SK-N-SH (cell line): ENCODE results near the gene PCSK7. TPM values are rescaled to one million over a fixed set of nuclear protein-coding genes. Genes with fewer than 3 reads are reported as not detected.

ENCODE experiments used
- CTCF ChIA-PET: fragments of 300-600, 350-600 bp; formaldehyde crosslinking; extraction: SDS; loops from one replicate; lab custom pipeline; 2021; lab: Yijun Ruan, JAX
- POLR2A ChIA-PET: fragments of 350-600 bp; sonication (Branson Sonifier 250); formaldehyde crosslinking; extraction: SDS; loops from one replicate; lab custom pipeline; 2020; ENCODE audit warnings: antibody characterized with exemption, inconsistent platforms; lab: Yijun Ruan, JAX
- DNase-seq: peaks from one replicate; pipeline ENCODE4 v3.0.0; 2012
- H2AFZ ChIP-seq: fragments of 200-600 bp; sonication (generic); 2 replicates; pipeline ENCODE4 v1.8.1; 2016; ENCODE audit warnings: antibody characterized with exemption, mild to moderate bottlenecking, low read depth
- H3F3A ChIP-seq: fragments of 200-600 bp; sonication (generic); replicated peaks from 2 replicates; pipeline ENCODE3; 2016; ENCODE audit warnings: antibody characterized with exemption, mild to moderate bottlenecking; ENCODE audit not compliant: insufficient read depth
- H3K27ac ChIP-seq, 2 experiments: fragments of 200-500 bp in 1 of 2; fragments of 200-600 bp in 1 of 2; sonication (Bioruptor generic) in 1 of 2; sonication (generic), shearing (Covaris generic) in 1 of 2; 2 replicates each; pipeline versions ENCODE4 v1.5.1 to v1.6.1; 2014 to 2016; ENCODE audit warnings: low read depth in 2 of 2, inconsistent platforms in 1 of 2, low read length in 1 of 2, mild to moderate bottlenecking in 1 of 2, mixed read lengths in 1 of 2
- H3K27me3 ChIP-seq: fragments of 200-600 bp; sonication (generic), shearing (Covaris generic); 2 replicates; pipeline ENCODE4 v1.6.1; 2016; ENCODE audit warnings: mixed run types; ENCODE audit not compliant: insufficient read depth
- H3K36me3 ChIP-seq, 2 experiments: fragments of 200-500 bp in 1 of 2; fragments of 200-600 bp in 1 of 2; sonication (Bioruptor generic) in 1 of 2; sonication (generic) in 1 of 2; replicated peaks in 1 of 2; 2 replicates each; pipeline versions ENCODE3 to v1.5.1; 2014 to 2016; ENCODE audit warnings: low read length in 1 of 2, mild to moderate bottlenecking in 1 of 2; ENCODE audit not compliant: insufficient read depth in 2 of 2, control insufficient read depth in 1 of 2
- H3K4me1 ChIP-seq, 2 experiments: fragments of 200-500 bp in 1 of 2; fragments of 200-600 bp in 1 of 2; sonication (Bioruptor generic) in 1 of 2; sonication (generic), shearing (Covaris generic) in 1 of 2; 2 replicates each; pipeline versions ENCODE4 v1.5.1 to v1.6.1; 2014 to 2016; ENCODE audit warnings: low read depth in 1 of 2, low read length in 1 of 2, mixed run types in 1 of 2; ENCODE audit not compliant: insufficient read depth in 2 of 2, control insufficient read depth in 1 of 2
- H3K4me2 ChIP-seq: fragments of 200-600 bp; sonication (generic), shearing (Covaris generic); 2 replicates; pipeline ENCODE4 v1.6.1; 2017; ENCODE audit warnings: mixed run types
- H3K4me3 ChIP-seq, 2 experiments: fragments of 200-500 bp in 1 of 2; fragments of 200-600 bp in 1 of 2; sonication (Bioruptor generic) in 1 of 2; sonication (generic), shearing (Covaris generic) in 1 of 2; 2 replicates each; pipeline versions ENCODE4 v1.5.1 to v1.8.1; 2014 to 2016; ENCODE audit warnings: low read depth in 2 of 2, inconsistent platforms in 1 of 2, low read length in 1 of 2, mild to moderate bottlenecking in 1 of 2, mixed read lengths in 1 of 2, moderate library complexity in 1 of 2
- H3K79me2 ChIP-seq: fragments of 200-600 bp; sonication (generic); 2 replicates; pipeline ENCODE4 v1.8.1; 2017; ENCODE audit warnings: mild to moderate bottlenecking; ENCODE audit not compliant: insufficient read depth
- H3K9ac ChIP-seq: fragments of 200-600 bp; sonication (generic); 2 replicates; pipeline ENCODE4 v1.6.1; 2017; ENCODE audit warnings: mixed run types
- H3K9me2 ChIP-seq: fragments of 200-600 bp; sonication (generic); 2 replicates; pipeline ENCODE4 v1.6.1; 2017; ENCODE audit warnings: mixed run types
- H3K9me3 ChIP-seq: fragments of 200-600 bp; sonication (generic); 2 replicates; pipeline ENCODE4 v1.6.1; 2017; ENCODE audit warnings: mixed run types, mild to moderate bottlenecking, moderate library complexity
- H4K20me1 ChIP-seq: fragments of 200-600 bp; sonication (generic); 2 replicates; pipeline ENCODE4 v1.6.1; 2017; ENCODE audit warnings: mild to moderate bottlenecking, mixed run types; ENCODE audit not compliant: insufficient read depth
- EZH2phosphoT487 ChIP-seq: fragments of 200-600 bp; sonication (generic); IDR thresholded peaks from 2 replicates; pipeline ENCODE4 v1.6.1; 2017; ENCODE audit warnings: low read depth, mixed run types, mild to moderate bottlenecking, antibody characterized with exemption, moderate library complexity, borderline replicate concordance
- FOSL2 ChIP-seq: IDR thresholded peaks from 2 replicates; pipeline ENCODE4 v1.4.0; 2012; ENCODE audit warnings: low read depth, mild to moderate bottlenecking, moderate library complexity, borderline replicate concordance
- GATA2 ChIP-seq: sonication (generic); formaldehyde crosslinking; IDR thresholded peaks from 2 replicates; pipeline ENCODE4 v1.5.0; 2020; ENCODE audit warnings: mild to moderate bottlenecking, missing genetic modification reagents
- JUND ChIP-seq: IDR thresholded peaks from 2 replicates; pipeline ENCODE4 v1.4.0; 2012
- MEF2A ChIP-seq: IDR thresholded peaks from 2 replicates; pipeline ENCODE4 v1.4.0; 2012; ENCODE audit warnings: low read depth, borderline replicate concordance
- NFIC ChIP-seq: IDR thresholded peaks from 2 replicates; pipeline ENCODE4 v1.4.0; 2012; ENCODE audit warnings: borderline replicate concordance
- PBX3 ChIP-seq: IDR thresholded peaks from 2 replicates; pipeline ENCODE4; 2012
- POLR2AphosphoS5 ChIP-seq: IDR thresholded peaks from 2 replicates; pipeline ENCODE4 v1.6.1; 2012; ENCODE audit warnings: low read depth, low read length
- SIN3A ChIP-seq: IDR thresholded peaks from 2 replicates; pipeline ENCODE4 v1.6.1; 2012; ENCODE audit warnings: low read depth, mild to moderate bottlenecking, low read length, moderate library complexity, borderline replicate concordance
- SMC3 ChIP-seq: IDR thresholded peaks from 2 replicates; pipeline ENCODE4 v1.6.1; 2012; ENCODE audit warnings: low read depth, low read length, improper control_type of control experiment
- WGBS: methylation state at CpG from one replicate; pipeline ENCODE4 v1.1.6; 2017; ENCODE audit warnings: low lambda C conversion rate; 5-methylcytosine and 5-hydroxymethylcytosine counted together
- polyA plus RNA-seq, 3 experiments: library from polyadenylated mRNA; depleted of rRNA; stranded (reverse); fragments of >200 nt; gene quantifications; 2 replicates each; pipeline ENCODE4 v1.2.3, GENCODE V29; 2012
- TF ChIP-seq, protein P1 (sequence below): fragments of 150-350 bp; IDR thresholded peaks from 2 replicates; pipeline ENCODE4 v1.6.1; 2016; ENCODE audit warnings: mild to moderate bottlenecking, low read depth, low read length
- TF ChIP-seq, protein P2 (sequence below): IDR thresholded peaks from 2 replicates; pipeline ENCODE4 v1.6.1; 2012; ENCODE audit warnings: mild to moderate bottlenecking, low read depth, low read length, moderate library complexity

Gene PCSK7
- polyA plus RNA-seq, 1 of the 3 experiments (the other 2 are of a cell fraction): 49.7 TPM

DNA sequence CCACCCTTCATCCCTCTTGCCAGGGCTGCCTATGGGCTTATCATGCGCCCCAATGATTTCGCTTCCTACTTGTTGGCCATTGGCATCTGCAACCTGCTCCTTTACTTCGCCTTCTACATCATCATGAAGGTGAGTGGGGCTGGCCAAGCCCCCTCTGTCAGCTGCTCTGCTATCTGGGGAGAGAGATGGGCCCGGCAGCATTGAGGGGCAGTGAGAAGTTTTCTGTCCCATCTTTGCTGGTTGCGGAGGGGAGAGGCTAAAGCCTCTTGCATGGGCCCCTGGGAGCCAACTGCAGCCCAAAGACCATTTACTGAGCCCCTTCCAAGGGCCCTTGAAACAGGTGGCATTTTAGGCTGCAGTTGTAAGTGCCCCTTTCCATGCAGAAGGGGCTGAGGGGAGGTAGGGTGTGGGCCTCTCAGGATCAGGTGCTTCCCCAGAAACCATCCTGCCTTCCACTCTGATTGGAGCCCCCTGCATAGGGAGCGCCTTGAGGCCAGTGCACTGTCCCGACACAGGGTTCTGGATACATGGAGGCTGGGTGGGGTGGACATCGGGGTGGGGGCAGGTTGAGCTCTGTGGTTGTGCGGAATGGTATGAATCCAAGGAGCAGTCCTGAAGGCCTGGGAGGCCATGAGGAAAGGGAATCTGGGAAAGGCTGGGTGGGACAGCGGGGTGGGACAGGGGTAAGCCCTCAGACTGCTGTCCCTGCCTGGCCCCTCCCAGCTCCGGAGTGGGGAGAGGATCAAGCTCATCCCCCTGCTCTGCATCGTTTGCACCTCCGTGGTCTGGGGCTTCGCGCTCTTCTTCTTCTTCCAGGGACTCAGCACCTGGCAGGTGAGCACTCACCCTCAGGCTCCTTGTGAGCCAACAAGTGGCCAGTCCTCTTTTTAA lies 38.5 kb downstream of the PCSK7 start:
- Histone ChIP-seq H3K9ac (no peak overlapping the region), H3K79me2 (peaks cover 10% of the 10 kb centered on the region), H3K27me3 (no peaks in the 10 kb centered on the region), H4K20me1 (no peaks in the 10 kb centered on the region), H3K9me3 (no peaks in the 10 kb centered on the region), H3K9me2 (no peaks in the 10 kb centered on the region), H3K4me2 (no peak overlapping the region), H3K36me3 (peaks cover 0 to 17% of the 10 kb centered on the region in 2 experiments), H2AFZ (no peak overlapping the region), H3F3A (peaks cover 1% of the 10 kb centered on the region), H3K4me3 (no peak overlapping the region), H3K27ac (no peak overlapping the region), H3K4me1 (peaks cover 3 to 4% of the 10 kb centered on the region in 2 experiments; a peak in 3 of 4 replicates)
- POLR2A ChIA-PET: interaction anchor here (1.0 kb wide), 1 partner anchor 15 kb away, joined by 3 read pairs; the partner anchor contains the start of gene SIDT2
- CTCF ChIA-PET: interaction anchor here (0.8 kb wide), 1 partner anchor 33 kb away, joined by 3 read pairs; no protein-coding TSS in a partner anchor
- 93% methylated on average over 15 of the region's 15 CpGs for WGBS
- TF ChIP-seq EZH2phosphoT487 (no peak), PBX3 (no peak), SMC3 (no peak), FOSL2 (no peak), MEF2A (no peak), JUND (no peak), POLR2AphosphoS5 (no peak), SIN3A (no peak), NFIC (no peak), GATA2 (no peak)
- TF ChIP-seq, protein P1, sequence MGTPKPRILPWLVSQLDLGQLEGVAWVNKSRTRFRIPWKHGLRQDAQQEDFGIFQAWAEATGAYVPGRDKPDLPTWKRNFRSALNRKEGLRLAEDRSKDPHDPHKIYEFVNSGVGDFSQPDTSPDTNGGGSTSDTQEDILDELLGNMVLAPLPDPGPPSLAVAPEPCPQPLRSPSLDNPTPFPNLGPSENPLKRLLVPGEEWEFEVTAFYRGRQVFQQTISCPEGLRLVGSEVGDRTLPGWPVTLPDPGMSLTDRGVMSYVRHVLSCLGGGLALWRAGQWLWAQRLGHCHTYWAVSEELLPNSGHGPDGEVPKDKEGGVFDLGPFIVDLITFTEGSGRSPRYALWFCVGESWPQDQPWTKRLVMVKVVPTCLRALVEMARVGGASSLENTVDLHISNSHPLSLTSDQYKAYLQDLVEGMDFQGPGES: no peak
- TF ChIP-seq, protein P2, sequence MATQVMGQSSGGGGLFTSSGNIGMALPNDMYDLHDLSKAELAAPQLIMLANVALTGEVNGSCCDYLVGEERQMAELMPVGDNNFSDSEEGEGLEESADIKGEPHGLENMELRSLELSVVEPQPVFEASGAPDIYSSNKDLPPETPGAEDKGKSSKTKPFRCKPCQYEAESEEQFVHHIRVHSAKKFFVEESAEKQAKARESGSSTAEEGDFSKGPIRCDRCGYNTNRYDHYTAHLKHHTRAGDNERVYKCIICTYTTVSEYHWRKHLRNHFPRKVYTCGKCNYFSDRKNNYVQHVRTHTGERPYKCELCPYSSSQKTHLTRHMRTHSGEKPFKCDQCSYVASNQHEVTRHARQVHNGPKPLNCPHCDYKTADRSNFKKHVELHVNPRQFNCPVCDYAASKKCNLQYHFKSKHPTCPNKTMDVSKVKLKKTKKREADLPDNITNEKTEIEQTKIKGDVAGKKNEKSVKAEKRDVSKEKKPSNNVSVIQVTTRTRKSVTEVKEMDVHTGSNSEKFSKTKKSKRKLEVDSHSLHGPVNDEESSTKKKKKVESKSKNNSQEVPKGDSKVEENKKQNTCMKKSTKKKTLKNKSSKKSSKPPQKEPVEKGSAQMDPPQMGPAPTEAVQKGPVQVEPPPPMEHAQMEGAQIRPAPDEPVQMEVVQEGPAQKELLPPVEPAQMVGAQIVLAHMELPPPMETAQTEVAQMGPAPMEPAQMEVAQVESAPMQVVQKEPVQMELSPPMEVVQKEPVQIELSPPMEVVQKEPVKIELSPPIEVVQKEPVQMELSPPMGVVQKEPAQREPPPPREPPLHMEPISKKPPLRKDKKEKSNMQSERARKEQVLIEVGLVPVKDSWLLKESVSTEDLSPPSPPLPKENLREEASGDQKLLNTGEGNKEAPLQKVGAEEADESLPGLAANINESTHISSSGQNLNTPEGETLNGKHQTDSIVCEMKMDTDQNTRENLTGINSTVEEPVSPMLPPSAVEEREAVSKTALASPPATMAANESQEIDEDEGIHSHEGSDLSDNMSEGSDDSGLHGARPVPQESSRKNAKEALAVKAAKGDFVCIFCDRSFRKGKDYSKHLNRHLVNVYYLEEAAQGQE: no peak
- no peak for DNase-seq
